Coronary artery (tissue), 2 donors: ENCODE results near the gene ZNF211.

ENCODE experiments used
- DNase-seq: peaks from one replicate; pipeline ENCODE4 v3.0.0-alpha.2; 2017; ENCODE audit warnings: low spot score
- H3K27ac ChIP-seq, 2 donors: fragments of 200-600 bp; sonication (generic); one replicate each; pipeline ENCODE4 v1.5.1; 2016 to 2019
- H3K4me3 ChIP-seq: fragments of 200-600 bp; sonication (generic); 2 replicates; pipeline ENCODE4 v1.5.1; 2016; ENCODE audit warnings: mild to moderate bottlenecking, moderate library complexity
- CTCF ChIP-seq: fragments of 200-600 bp; sonication (generic); IDR thresholded peaks from one replicate; pipeline ENCODE4 v1.5.1; 2019; ENCODE audit warnings: antibody characterized with exemption

The ZNF211 gene

GRCh38 chr19:57689750-57690149, 56.8 kb downstream of the ZNF211 start:
- TF ChIP-seq CTCF, result no peak
- Histone ChIP-seq H3K27ac (no peak overlapping the region), H3K4me3 (no peak overlapping the region)
- DNase-seq, result no peak
